ENCODE results near the gene CCSAP. TPM values are rescaled to one million over a fixed set of nuclear protein-coding genes. Genes with fewer than 3 reads are reported as not detected.
"Not testable (repeated sequence)": the region's sequence is repeated elsewhere in the genome, so short reads cannot be mapped to it uniquely, and the experiment has no call there.

Gene CCSAP, protein sequence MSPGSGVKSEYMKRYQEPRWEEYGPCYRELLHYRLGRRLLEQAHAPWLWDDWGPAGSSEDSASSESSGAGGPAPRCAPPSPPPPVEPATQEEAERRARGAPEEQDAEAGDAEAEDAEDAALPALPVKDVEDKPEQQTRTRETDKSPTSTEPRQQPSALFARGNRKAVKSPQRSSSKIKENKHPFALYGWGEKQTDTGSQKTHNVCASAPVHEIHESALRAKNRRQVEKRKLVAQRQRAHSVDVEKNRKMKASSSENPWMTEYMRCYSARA
- total RNA-seq: 5.5 and 5.6 TPM in 2 replicates

DNA sequence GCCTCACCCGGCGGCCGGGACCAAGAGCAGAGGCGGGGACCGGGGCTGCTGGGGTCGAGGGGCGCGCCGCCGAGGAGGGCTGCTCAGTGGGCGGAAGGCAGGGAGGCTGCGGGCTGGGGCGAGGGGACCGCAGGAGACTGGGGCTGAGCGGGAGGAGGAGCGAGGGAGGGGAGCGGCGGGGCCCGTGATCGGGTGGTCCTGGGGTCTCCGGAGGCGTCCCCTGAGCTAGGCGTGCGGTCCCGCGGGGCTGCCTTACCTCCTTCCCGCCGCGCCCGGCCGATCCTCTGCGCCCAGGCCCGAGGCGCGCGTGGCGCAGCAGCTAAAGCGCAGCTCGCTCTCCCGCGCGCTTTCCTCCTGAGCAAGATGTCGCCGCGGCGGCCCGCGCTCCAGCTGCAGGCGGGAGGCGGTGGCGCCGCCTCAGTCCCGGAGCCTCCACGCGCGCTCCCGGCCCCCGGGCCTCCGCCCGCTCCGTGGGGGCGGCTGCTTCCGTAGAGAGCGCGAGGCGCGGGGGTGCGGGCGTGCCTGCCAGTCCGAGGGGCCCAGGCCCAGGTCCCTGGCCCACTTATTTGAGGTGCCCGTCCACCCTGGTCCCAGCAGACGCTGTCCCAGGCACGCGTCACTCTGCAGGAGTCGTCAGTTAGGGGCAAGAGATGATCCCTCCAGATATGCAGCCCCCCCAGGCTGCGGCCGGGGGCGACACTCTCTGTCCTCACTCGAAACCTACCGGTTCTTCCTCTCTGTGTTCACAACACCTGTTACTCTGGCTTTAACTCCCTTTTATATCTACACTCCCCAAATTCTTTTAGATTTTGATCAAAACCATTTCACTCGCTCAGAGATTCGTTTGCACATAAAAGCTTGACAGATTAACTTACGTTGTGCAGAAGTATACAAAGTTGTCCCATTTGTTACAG is at the start of gene CCSAP:
TSS of gene CCSAP (minus strand) at position 392 of the 914 bp plus-strand sequence. CDS start 582 bp downstream, outside the sequence.
- no peak for DNase-seq (ENCODE audit: low read depth)

DNA sequence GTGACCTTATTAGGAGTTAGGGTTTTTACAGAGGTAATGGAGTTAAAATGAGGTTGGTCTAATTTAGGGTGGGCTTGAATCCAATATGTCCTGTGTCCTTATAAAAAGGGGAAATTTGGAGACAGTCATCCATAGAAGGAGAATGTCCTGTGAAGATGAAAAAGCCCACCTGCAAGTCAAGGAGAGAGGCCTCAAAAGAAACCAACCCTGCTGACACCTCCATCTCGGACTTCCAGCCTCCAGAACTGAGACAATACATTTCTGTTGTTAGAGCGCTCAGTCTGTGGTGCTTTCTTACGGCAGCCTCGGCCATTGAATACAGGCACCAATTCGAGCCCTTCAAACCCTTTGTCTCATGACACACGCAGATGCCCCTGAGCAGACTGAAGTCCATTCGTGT is 47.3 kb upstream of the CCSAP start:
- no peak for DNase-seq (ENCODE audit: low read depth)

DNA sequence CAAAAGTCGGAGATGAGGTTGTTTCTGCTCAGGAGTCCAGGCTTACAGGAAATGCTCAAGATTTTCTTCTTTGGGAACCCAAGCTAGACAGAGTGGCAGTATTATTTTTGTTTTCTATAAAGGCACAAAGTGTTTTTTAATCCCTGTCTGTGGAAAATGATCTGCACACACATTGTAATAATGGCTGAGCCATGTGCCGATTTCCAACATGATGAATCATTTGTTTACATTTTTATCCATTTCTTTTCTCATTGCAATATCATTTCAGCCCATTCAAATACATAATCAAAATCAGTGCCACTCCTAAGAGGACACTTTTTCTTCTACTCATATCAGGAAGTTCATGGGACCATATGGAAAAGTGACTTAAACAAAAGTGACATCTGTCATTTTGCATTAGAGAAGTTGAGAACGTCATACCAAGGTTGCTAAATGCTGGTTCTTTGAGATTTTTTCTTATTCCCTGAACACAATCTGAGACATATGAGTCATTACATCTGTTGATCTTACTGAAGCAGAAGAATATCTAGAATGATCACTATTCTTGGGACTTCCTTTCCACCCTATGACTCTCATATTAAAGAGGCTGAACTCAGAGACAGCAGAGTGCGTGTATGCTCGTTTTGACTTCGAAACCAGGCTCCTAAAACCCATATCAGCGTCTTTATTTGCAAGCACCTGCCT is 46.2 kb upstream of the CCSAP start:
- DNase-seq (ENCODE audit: low read depth): no peak

DNA sequence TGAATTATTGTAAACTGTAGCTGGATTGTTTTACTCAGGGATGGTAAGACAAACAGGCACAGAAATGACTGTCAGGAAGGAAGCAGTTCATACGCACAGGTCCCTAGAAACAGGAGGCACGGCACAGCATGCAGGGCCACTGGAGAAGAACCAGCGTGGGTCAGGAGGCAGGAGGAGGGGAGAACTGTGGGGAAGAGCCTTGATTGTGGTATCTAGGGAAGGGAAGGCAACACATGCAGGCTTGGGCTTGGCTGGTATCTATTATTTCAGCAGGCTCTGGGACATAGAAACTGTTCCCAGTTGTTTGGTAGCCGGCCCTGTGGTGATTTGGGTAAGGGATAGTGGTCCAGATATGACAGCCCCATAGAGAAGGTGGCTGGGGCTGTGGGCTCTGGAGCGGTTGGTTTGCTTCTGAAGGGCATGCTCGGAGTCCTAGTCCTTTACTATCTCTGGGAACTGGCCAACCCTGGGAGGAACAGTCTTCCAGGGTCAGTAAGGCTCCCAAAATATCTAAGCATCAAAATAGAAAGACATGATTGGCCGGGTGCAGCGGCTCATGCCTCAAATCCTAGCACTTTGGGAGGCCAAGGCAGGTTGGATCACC is 43.1 kb upstream of the CCSAP start:
- no peak for DNase-seq (ENCODE audit: low read depth)

DNA sequence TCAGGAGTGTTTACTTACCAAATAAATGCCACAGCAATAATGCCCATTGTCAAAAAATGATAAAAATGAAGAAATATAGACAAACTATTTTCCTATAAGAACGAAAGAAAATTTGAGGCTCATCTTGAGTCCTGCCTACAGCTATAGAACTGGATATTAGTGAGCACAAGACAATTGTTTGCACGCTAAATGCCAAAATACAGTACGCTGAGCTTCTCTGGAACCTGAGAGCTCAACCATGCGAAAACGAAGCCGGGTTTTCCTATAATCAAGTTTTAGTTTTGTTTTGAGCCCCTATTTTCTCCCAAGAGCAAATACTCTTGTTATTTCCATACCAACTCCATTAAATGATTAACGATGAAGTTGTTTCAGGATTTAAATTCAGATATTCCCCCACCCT is 42.0 kb upstream of the CCSAP start:
- no peak for DNase-seq (ENCODE audit: low read depth)

DNA sequence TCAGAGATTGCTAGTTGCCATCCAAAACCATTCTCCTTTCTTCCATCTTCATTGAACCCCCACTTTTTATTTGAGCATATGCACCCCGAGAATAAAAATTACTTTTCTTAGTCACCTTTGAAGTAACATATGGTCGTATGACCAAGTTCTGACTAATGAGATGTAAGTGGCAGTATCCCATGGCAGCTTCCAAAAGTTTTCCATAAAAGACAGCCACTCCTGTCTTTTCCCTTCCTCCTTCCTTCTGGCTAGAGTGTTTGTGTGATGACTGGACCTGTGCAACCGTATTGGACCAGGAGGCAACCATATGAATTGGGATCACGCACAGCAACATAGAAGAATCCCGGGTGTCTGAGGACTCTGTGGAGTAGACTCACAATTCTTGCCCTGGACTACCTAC is 41.1 kb upstream of the CCSAP start:
- DNase-seq (ENCODE audit: low read depth): no peak

GRCh38 chr1:229383188-229383587 is 40.3 kb upstream of the CCSAP start:
- no peak for DNase-seq (ENCODE audit: low read depth)

DNA sequence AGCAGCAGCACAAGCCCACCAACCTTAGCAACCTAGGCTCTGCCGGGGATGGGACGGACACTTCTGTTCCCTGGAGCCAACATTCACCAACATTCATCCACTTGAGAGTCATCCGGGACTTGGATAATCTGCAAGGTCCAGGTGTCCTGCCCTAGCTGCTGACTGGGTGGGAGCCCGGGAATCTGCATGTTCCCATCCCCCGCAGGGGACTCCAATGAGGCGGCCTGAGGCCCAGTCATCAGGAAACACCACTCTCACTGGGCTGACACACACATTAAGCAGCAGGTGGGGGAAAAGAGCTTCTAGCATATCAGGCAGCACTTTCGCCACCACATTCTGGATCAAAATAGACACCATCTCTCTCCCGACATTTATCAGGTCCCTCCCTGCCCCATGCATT is 38.4 kb upstream of the CCSAP start:
- peak; percentile 34 for DNase-seq (ENCODE audit: low read depth)

DNA sequence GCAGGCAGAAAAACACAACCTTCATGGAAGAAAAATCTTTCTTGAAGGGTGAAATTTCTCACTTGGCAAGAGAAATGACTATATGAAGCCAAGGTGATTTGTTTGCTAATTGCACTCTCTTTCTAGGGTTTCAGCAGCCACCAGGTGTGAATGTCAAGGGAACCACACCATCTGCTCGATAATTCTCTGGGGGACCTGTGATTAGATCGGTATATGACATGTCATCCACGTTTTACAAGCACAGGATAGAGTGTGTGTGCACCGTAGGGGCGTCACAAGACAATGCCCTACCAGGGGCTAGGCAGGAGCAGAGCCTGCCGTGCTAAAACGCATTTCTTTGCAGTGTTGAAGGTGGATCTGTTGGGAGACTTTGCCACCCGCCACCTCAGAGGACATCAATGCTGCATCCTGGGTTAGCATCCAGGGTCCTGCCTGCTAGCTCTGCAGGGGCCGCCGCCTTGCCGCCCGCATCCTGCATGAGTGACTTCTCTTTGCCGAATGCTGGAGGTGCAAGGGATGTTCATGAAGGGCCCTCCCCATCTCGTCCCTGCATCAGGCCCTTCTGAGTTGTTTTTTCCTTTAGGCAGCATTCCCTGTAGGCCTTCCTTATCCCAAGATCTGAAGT is 37.8 kb upstream of the CCSAP start:
- no peak for DNase-seq (ENCODE audit: low read depth)

- no peak for DNase-seq (ENCODE audit: low read depth)
Observed at GRCh38 chr1:229379846-229380245, 37.0 kb upstream of the CCSAP start.

DNA sequence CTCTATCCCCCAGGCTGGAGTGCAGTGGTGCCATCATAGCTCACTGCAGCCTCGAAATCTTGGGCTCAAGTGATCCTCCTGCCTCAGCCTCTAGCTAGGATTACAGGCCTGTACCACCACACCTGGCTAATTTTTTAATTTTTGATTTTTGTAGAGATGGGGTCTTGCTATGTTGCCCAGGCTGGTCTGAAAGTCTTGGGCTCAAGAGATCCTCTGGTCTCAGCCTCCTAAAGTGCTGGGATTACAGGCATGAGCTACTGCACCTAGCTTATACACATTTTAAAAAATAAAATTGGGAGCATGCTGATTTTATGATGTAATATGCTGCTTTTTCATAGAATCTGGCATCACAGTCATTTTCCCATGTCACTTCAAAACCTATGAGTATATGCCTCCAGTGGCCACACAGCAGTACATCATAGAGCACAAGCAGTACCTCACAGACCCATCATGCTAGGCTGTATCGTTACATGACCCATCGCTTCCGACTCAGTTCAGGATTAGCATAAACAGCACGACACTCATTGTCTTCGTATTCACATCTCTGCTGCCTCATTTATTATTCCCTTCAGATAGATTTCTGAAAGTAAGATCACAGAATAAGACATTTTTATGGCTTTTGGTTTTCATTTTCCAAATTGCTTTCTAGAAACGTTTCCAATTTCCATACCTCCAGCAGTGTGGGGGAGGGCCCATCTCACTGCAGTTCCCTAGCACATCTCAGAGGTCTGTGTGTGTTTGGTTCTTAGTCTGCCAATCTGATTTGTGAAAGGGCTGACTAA is 35.9 kb upstream of the CCSAP start:
- no peak for DNase-seq (ENCODE audit: low read depth)

GRCh38 chr1:229378035-229378434 is 35.2 kb upstream of the CCSAP start:
- not testable (repeated sequence) for DNase-seq (ENCODE audit: low read depth)

DNA sequence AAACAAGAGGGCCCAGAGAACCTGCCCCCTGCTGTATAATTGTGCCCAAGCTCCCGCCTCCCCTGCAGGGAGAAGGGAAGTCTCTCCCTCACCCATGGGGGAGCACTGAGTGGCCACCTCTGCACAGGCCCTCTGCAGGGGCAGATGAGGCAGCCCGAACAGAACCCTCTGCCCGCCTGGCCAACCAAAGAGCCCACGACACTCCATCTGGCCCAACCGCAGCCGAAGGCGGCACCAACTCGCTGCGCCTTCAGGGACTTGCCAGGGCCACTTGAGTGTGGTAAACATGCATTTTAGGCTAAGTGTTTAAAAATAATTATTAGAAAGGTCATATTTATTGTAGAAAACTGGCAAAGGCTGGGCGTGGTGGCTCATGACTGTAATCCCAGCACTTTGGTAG is 34.6 kb upstream of the CCSAP start:
- DNase-seq (ENCODE audit: low read depth): no peak

DNA sequence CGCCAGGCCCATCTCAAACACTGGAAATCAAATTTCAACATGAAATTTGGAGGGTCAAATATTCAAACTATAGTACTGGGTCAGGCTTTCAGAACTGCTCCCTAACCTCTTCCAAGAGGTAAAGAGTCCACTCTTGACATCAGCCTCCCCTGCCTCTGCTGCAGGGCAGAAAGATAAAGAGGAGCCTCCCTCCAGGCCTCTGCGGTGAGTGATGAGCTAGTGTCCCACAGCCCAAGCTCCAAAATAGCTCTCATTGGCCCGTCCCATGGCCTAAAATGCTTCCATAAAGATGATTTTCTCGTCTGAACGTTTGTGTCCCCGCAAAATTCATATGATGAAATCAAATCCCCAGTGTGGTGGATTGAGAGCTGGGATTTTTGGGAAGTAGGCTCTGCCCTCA is 33.7 kb upstream of the CCSAP start:
- DNase-seq (ENCODE audit: low read depth): no peak

DNA sequence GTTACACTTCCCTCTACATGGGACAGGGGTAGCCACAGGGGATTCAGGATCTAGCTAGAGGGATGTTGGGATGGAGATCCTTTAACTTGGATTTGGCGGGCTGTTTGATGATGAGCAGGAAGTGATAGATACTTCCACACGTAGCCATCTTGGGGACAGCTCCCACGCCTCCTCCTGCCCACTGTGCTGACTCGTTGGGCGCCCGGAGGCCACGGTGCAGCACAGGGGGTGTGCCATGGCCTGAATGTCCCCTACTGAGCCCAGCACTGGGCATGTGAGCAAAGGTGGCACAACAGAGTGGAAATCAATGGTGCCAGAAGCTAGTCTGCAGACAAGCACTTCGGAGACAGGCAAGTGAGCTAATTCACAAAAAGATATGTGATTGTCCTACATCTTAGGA is 31.6 kb upstream of the CCSAP start:
- no peak for DNase-seq (ENCODE audit: low read depth)

DNA sequence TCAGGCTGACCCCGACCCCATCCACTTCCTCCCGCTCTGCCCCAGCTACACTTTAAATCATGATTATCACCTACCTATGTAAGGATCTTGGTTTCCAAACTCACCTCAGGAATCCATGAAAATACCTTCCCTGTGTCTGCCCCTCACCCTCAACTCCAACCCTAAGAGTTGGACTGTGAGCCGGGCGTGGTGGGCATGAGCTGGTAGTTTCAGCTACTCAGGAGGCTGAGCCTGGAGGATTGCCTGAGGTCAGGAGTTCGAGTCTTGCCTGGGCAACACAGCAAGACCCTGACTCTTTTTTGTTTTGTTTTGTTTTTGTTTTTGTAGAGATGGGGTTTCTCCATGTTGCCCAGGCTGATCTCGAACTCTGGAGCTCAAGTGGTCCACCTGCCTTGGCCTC is 30.5 kb upstream of the CCSAP start:
- DNase-seq (ENCODE audit: low read depth): no peak

- DNase-seq (ENCODE audit: low read depth): no peak
Observed at GRCh38 chr1:229372251-229372650, 29.4 kb upstream of the CCSAP start.

DNA sequence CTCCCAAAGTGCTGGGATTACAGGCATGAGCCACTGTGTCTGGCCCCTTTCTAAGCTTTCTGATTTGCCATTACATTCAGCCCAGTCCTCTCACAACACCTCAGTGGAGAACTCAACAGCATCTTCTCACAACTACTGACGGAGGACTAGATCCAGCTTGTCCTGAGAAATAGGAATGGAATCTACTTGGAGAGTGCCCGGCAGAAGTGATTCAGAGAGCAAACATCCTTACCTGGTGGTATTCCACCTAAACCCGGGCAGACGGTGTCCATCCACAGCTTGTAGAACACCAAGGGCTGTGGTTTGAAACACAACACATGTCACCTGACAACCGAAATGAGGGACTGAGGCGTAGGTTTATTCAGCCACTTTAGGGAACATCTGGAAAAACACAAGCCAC is 28.8 kb upstream of the CCSAP start:
- DNase-seq (ENCODE audit: low read depth): no peak

DNA sequence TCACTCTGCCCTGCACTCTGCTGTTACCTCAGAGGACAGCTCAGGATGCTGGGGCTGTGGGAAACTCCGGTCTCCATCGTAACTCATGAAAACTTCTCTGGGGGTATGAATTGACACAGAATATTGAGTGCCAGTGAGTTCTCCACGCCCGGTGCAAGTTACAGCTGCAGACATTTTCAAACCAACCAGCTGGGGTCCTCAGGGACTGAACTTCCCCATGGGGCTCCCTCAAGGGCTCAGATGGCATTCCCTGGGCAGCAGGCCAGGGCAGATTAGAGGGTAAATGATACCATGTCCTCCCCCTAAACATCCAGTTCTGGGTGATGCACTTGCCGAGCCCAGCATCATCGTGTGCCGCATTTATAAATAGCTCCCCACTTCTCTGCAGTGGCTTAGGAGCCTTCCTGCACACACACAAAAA is 27.8 kb upstream of the CCSAP start:
- no peak for DNase-seq (ENCODE audit: low read depth)

GRCh38 chr1:229368347-229368746 is 25.5 kb upstream of the CCSAP start:
- peak; percentile 15 for DNase-seq (ENCODE audit: low read depth)

DNA sequence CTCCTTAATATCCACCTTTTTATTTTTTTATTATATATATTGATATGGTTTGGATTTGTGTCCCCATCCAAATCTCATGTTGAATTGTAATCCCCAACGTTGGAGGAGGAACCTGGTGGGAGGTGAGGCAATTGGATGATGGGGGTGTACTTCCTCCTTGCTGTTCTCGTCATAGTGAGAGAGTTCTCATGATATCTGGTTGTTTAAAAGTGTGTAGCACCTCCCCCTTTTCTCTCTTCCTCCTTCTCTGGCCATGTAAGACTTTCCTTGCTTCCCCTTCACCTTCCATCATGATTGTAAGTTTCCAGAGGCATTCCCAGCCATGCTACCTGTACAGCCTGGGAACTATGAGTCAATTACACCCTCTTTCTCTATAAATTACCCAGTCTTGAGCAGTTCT is 22.7 kb upstream of the CCSAP start:
- no peak for DNase-seq (ENCODE audit: low read depth)

Data from renal cortical epithelial cell (primary cell).